B cell (primary cell): ENCODE measurements around the gene FRMD4B. TPM values are rescaled to one million over a fixed set of nuclear protein-coding genes. Genes with fewer than 3 reads are reported as not detected.

Source experiments
- ATAC-seq: fragments of 200-7000 bp; cut with Tn5 transposase; one replicate; pipeline ENCODE4 v1.10.0; 2021; ENCODE audit warnings: low read depth, mild to moderate bottlenecking, moderate number of reproducible peaks, moderate library complexity
- CTCF ChIA-PET: fragments of 350-600 bp; sonication (Branson Sonifier 250); formaldehyde crosslinking; loops from one replicate; lab custom pipeline; 2021; ENCODE audit warnings: antibody characterized with exemption, inconsistent platforms; lab: Charles Lee
- POLR2A ChIA-PET: fragments of 350-600 bp; sonication (Branson Sonifier 250); formaldehyde crosslinking; loops from one replicate; lab custom pipeline; 2021; ENCODE audit warnings: antibody characterized with exemption; lab: Charles Lee
- DNase-seq: peaks from one replicate; pipeline ENCODE4 v3.0.0; 2013
- H2AFZ ChIP-seq: 2 replicates; pipeline ENCODE4 v1.6.1; 2012; ENCODE audit warnings: mild to moderate bottlenecking, low read depth, low read length; ENCODE audit not compliant: insufficient read depth, poor library complexity, severe bottlenecking
- H3K27ac ChIP-seq, 2 donors: 1 replicate in 1 of 2; 2 replicates in 1 of 2; pipeline ENCODE4 v1.5.1; 2012 to 2013; ENCODE audit warnings: low read length in 2 of 2, mild to moderate bottlenecking in 2 of 2, moderate library complexity in 1 of 2
- H3K27me3 ChIP-seq, 4 experiments: fragments of 200-600 bp in 1 of 4; sonication (generic) in 1 of 4; replicated peaks in 1 of 4; 1 replicate in 2 of 4; 2 replicates in 2 of 4; pipeline versions ENCODE4 v1.6.1 to v1.7.0; 2013 to 2016; ENCODE audit warnings: low read length in 3 of 4, mild to moderate bottlenecking in 2 of 4, mixed read lengths in 1 of 4, moderate library complexity in 1 of 4; ENCODE audit not compliant: insufficient read depth in 4 of 4, control insufficient read depth in 3 of 4; ENCODE audit errors: control extremely low read depth in 1 of 4
- H3K36me3 ChIP-seq, 2 experiments: replicated peaks in 1 of 2; 1 replicate in 1 of 2; 2 replicates in 1 of 2; pipeline versions ENCODE4 v1.6.1 to v1.7.1; 2013; ENCODE audit warnings: low read length in 1 of 2; ENCODE audit not compliant: insufficient read depth in 2 of 2, control insufficient read depth in 1 of 2; ENCODE audit errors: control extremely low read depth in 1 of 2, extremely low read depth in 1 of 2
- H3K4me1 ChIP-seq, 2 donors: fragments of 200-600 bp in 1 of 2; sonication (generic) in 1 of 2; 1 replicate in 1 of 2; 2 replicates in 1 of 2; pipeline versions ENCODE4 v1.5.1 to v1.6.1; 2013 to 2017; ENCODE audit warnings: low read length in 2 of 2; ENCODE audit not compliant: control insufficient read depth in 2 of 2, insufficient read depth in 2 of 2
- H3K4me2 ChIP-seq: replicated peaks from 2 replicates; pipeline ENCODE3; 2012; ENCODE audit warnings: mild to moderate bottlenecking, low read depth, low read length; ENCODE audit not compliant: poor library complexity, severe bottlenecking
- H3K4me3 ChIP-seq, 5 experiments: fragments of 200-600 bp in 1 of 5; sonication (generic) in 1 of 5; 1 replicate in 3 of 5; 2 replicates in 2 of 5; pipeline versions ENCODE4 v1.5.1 to v1.7.0; 2011 to 2016; ENCODE audit warnings: low read length in 4 of 5, mild to moderate bottlenecking in 4 of 5, low read depth in 2 of 5, control low read depth in 1 of 5, moderate library complexity in 1 of 5; ENCODE audit not compliant: insufficient read depth in 1 of 5; ENCODE audit errors: control extremely low read depth in 1 of 5, extremely low read depth in 1 of 5
- H3K79me2 ChIP-seq: fragments of 200-600 bp; sonication (generic); one replicate; pipeline ENCODE4 v1.6.0; 2016; ENCODE audit warnings: low read length; ENCODE audit not compliant: control insufficient read depth, insufficient read depth
- H3K9ac ChIP-seq: fragments of 200-600 bp; sonication (generic); 2 replicates; pipeline ENCODE4 v1.6.1; 2017; ENCODE audit warnings: mild to moderate bottlenecking, low read length, moderate library complexity
- H3K9me3 ChIP-seq, 3 donors: one replicate each; pipeline versions ENCODE4 v1.6.1 to v1.7.1; 2013; ENCODE audit warnings: low read length in 2 of 3; ENCODE audit not compliant: control insufficient read depth in 2 of 3, insufficient read depth in 1 of 3; ENCODE audit errors: control extremely low read depth in 1 of 3
- H4K20me1 ChIP-seq: 2 replicates; pipeline ENCODE4 v1.6.0; 2012; ENCODE audit warnings: mild to moderate bottlenecking, low read length; ENCODE audit not compliant: insufficient read depth, control insufficient read depth, poor library complexity, severe bottlenecking
- H3K27ac Mint-ChIP-seq: one replicate; pipeline ENCODE4 v1.8.0; 2021; ENCODE audit warnings: mixed read lengths
- H3K27me3 Mint-ChIP-seq: one replicate; pipeline ENCODE4 v1.8.0; 2021; ENCODE audit warnings: mixed read lengths
- H3K4me1 Mint-ChIP-seq: one replicate; pipeline ENCODE4 v1.8.0; 2021; ENCODE audit warnings: mixed read lengths
- H3K4me3 Mint-ChIP-seq: one replicate; pipeline ENCODE4 v1.8.0; 2021; ENCODE audit warnings: mixed read lengths
- H3K9me3 Mint-ChIP-seq: one replicate; pipeline ENCODE4 v1.8.0; 2022; ENCODE audit warnings: mixed read lengths; ENCODE audit not compliant: insufficient read depth
- CTCF ChIP-seq: fragments of 200-600 bp; IDR thresholded peaks from one replicate; pipeline ENCODE4 v1.8.0; 2022; ENCODE audit warnings: antibody characterized with exemption, mild to moderate bottlenecking
- EZH2 ChIP-seq: IDR thresholded peaks from 2 replicates; pipeline ENCODE4 v1.6.1; 2012; ENCODE audit warnings: borderline replicate concordance, low read depth, mild to moderate bottlenecking, moderate library complexity, low read length; ENCODE audit not compliant: insufficient read depth, poor library complexity, severe bottlenecking
- WGBS: methylation state at CpG from one replicate; pipeline ENCODE4 v1.1.5; 2013; ENCODE audit warnings: missing lambda C conversion rate; ENCODE audit not compliant: insufficient coverage; 5-methylcytosine and 5-hydroxymethylcytosine counted together
- intact Hi-C: fragments of 100-400 bp; cut with micrococcal nuclease; formaldehyde crosslinking; loops from one replicate; pipeline ENCODE4 v1.10.0; 2022
- polyA plus RNA-seq: library from polyadenylated mRNA; depleted of rRNA; stranded (reverse); fragments of >200 nt; gene quantifications from 2 replicates; pipeline ENCODE4 v1.2.3, GENCODE V29; 2012
- total RNA-seq, 2 donors: library from RNA; stranded (reverse); fragments of 120-200 nt in 1 of 2; gene quantifications; 1 replicate in 1 of 2; 2 replicates in 1 of 2; pipeline versions ENCODE4 v1.2.3 to v1.2.4, GENCODE V29; 2013 to 2022

FRMD4B gene
- total and polyA plus RNA-seq, 2 donors (not counting 1 experiment from before 2014, with no cell fraction given) = 0.06 to 0.20 TPM

- Histone ChIP-seq H3K4me3 (no peak overlapping the region), H3K9me3 (no peaks in the 10 kb centered on the region), H4K20me1 (no peaks in the 10 kb centered on the region), H3K79me2 (no peaks in the 10 kb centered on the region), H3K4me2 (no peak overlapping the region), H3K4me1 (peaks cover 20 to 24% of the 10 kb centered on the region in 2 donors), H3K9ac (no peak overlapping the region), H3K36me3 (no peaks in the 10 kb centered on the region), H3K27me3 (no peaks in the 10 kb centered on the region), H3K27ac (no peak overlapping the region), H2AFZ (no peak overlapping the region)
- Mint-ChIP-seq H3K27ac (no peak overlapping the region), H3K4me3 (no peak overlapping the region), H3K4me1 (peaks cover 36% of the 10 kb centered on the region), H3K27me3 (no peaks in the 10 kb centered on the region), H3K9me3 (no peaks in the 10 kb centered on the region)
- DNase-seq (no peak), ATAC-seq (no peak)
- no CpG with 5 or more reads among the region's 3 CpGs for WGBS
- POLR2A ChIA-PET = no interaction called here
- intact Hi-C loops = no loop called here
- TF ChIP-seq CTCF (no peak), EZH2 (no peak)
- CTCF ChIA-PET = no interaction called here
These were observed 18.3 kb downstream of the FRMD4B start for GRCh38 chr3:69367586-69367985.

- ChIA-PET POLR2A (no interaction called here), CTCF (no interaction called here)
- no peak overlapping the region for H3K9ac ChIP-seq
- H4K20me1 ChIP-seq = no peaks in the 10 kb centered on the region
- DNase-seq (no peak), ATAC-seq (no peak)
- no peak overlapping the region for H3K27ac ChIP-seq
- H3K4me3 ChIP-seq = no peak overlapping the region
- H3K27me3 ChIP-seq = no peaks in the 10 kb centered on the region
- no peaks in the 10 kb centered on the region for H3K79me2 ChIP-seq
- H3K9me3 ChIP-seq = no peaks in the 10 kb centered on the region
- Mint-ChIP-seq H3K4me3 (no peak overlapping the region), H3K9me3 (no peaks in the 10 kb centered on the region), H3K4me1 (peaks cover 17% of the 10 kb centered on the region), H3K27me3 (no peaks in the 10 kb centered on the region), H3K27ac (no peak overlapping the region)
- H3K4me1 ChIP-seq = peaks cover 8 to 11% of the 10 kb centered on the region in 2 donors
- WGBS = 100% methylated on average over 1 of the region's 5 CpGs
- no peak overlapping the region for H2AFZ ChIP-seq
- TF ChIP-seq EZH2 (no peak), CTCF (no peak)
- intact Hi-C loops = no loop called here
- H3K36me3 ChIP-seq = no peaks in the 10 kb centered on the region
- no peak overlapping the region for H3K4me2 ChIP-seq
These were observed 21.5 kb downstream of the FRMD4B start for GRCh38 chr3:69364354-69364753.
